ENCODE measurements around the gene ELP6. TPM values are rescaled to one million over a fixed set of nuclear protein-coding genes. Genes with fewer than 3 reads are reported as not detected.
"Not testable (repeated sequence)": the region's sequence is repeated elsewhere in the genome, so short reads cannot be mapped to it uniquely, and the experiment has no call there.

Gene ELP6
- total RNA-seq, 2 experiments from 2014 or later: 11.0 to 12.3 TPM

GRCh38 chr3:47515100-47515499 lies 1.6 kb upstream of the ELP6 start:
- no peak for ATAC-seq (ENCODE audit: poor library complexity)
- Histone ChIP-seq H3K4me3 (ENCODE audit: low read length) (no peak overlapping the region), H3K4me1 (ENCODE audit: insufficient read depth, low read length) (peaks cover 22% of the 10 kb centered on the region), H3K36me3 (ENCODE audit: insufficient read depth, low read length) (peaks cover under 1% of the 10 kb centered on the region), H3K27ac (ENCODE audit: low read depth in 1 of 2, low read length in 2 of 2) (no peak overlapping the region), H3K27me3 (ENCODE audit: control insufficient read depth in 1 of 2, insufficient read depth in 2 of 2, low read length in 2 of 2) (no peaks in the 10 kb centered on the region), H3K9me3 (ENCODE audit: control insufficient read depth in 1 of 2, insufficient read depth in 1 of 2, low read length in 2 of 2) (no peaks in the 10 kb centered on the region)
- no peak for TF ChIP-seq CTCF (IDR thresholded peaks at IDR 0.05)
- no peaks in the 10 kb centered on the region for H3K9me3 Mint-ChIP-seq
- peaks cover 15% of the 10 kb centered on the region for H3K36me3 Mint-ChIP-seq (ENCODE audit: low read depth)
- CTCF ChIA-PET: interaction anchor here (1.0 to 1.1 kb wide), 2 partner anchors 39 to 94 kb away, joined by 4 to 5 read pairs; partner anchors contain the start of gene SCAP
- POLR2A ChIA-PET: no interaction called here
- intact Hi-C loops (cut with DNase I, micrococcal nuclease): loop anchor here (1.0 to 10.0 kb wide), 4 partner anchors 94 to 1170 kb away; partner anchors contain the start of genes NCKIPSD (in 1 of the 2) and SETD2 (in 1 of the 2)
- no peaks in the 10 kb centered on the region for H3K27me3 Mint-ChIP-seq
- H3K4me3 Mint-ChIP-seq: peak overlapping the region; percentile 90
- DNase-seq: no peak
- H3K27ac Mint-ChIP-seq: peak overlapping the region; percentile 77
- peaks cover 28% of the 10 kb centered on the region for H3K4me1 Mint-ChIP-seq (ENCODE audit: low read depth)

- no peaks in the 10 kb centered on the region for H3K9me3 ChIP-seq (ENCODE audit: control insufficient read depth in 1 of 2, insufficient read depth in 1 of 2, low read length in 2 of 2)
- no peaks in the 10 kb centered on the region for H3K9me3 Mint-ChIP-seq
- POLR2A ChIA-PET: interaction anchor here (0.6 to 1.9 kb wide), 6 partner anchors 21 to 1823 kb away, joined by 3 to 9 read pairs (median 5); partner anchors contain the start of genes NDUFAF3, PTPN23 and SMARCC1
- H3K4me3 Mint-ChIP-seq: peak overlapping the region; percentile 99
- DNase-seq (peak in 12 of 14 experiments; percentile 4 to 62 (median 14)), ATAC-seq (ENCODE audit: poor library complexity) (peak; percentile 14)
- H3K27ac ChIP-seq (ENCODE audit: low read depth in 1 of 2, low read length in 2 of 2): peak overlapping the region; percentile 93 to 98
- CTCF ChIA-PET: interaction anchor here (0.6 to 1.5 kb wide), 3 partner anchors 10 to 312 kb away, joined by 3 to 5 read pairs (median 3); partner anchors contain the start of gene SCAP
- peaks cover 29% of the 10 kb centered on the region for H3K36me3 Mint-ChIP-seq (ENCODE audit: low read depth)
- no peaks in the 10 kb centered on the region for H3K27me3 ChIP-seq (ENCODE audit: control insufficient read depth in 1 of 2, insufficient read depth in 2 of 2, low read length in 2 of 2)
- no peak for TF ChIP-seq CTCF (IDR thresholded peaks at IDR 0.05)
- H3K36me3 ChIP-seq (ENCODE audit: insufficient read depth, low read length): peaks cover 15% of the 10 kb centered on the region
- peak overlapping the region; percentile 89 for H3K27ac Mint-ChIP-seq
- intact Hi-C loops (cut with DNase I, micrococcal nuclease): loop anchor here (1.0 to 10.0 kb wide), 10 partner anchors 35 to 1495 kb away; partner anchors contain the start of genes SCAP (in 2 of the 2), DHX30 (in 1 of the 2), KIF9 (in 1 of the 2) and KLHL18 (in 1 of the 2)
- peaks cover 22% of the 10 kb centered on the region for H3K4me1 ChIP-seq (ENCODE audit: insufficient read depth, low read length)
- peaks cover 28% of the 10 kb centered on the region for H3K4me1 Mint-ChIP-seq (ENCODE audit: low read depth)
- H3K27me3 Mint-ChIP-seq: no peaks in the 10 kb centered on the region
- H3K4me3 ChIP-seq (ENCODE audit: low read length): peak overlapping the region; percentile 96
Observed at GRCh38 chr3:47512416-47513124, 942 bp downstream of the ELP6 start.

GRCh38 chr3:47505267-47505666 lies 8.2 kb downstream of the ELP6 start:
- H3K27ac ChIP-seq (ENCODE audit: low read depth in 1 of 2, low read length in 2 of 2); H3K4me3 Mint-ChIP-seq; H3K4me3 ChIP-seq (ENCODE audit: low read length); H3K4me1 ChIP-seq (ENCODE audit: insufficient read depth, low read length); CTCF ChIA-PET; H3K9me3 Mint-ChIP-seq; POLR2A ChIA-PET; H3K9me3 ChIP-seq (ENCODE audit: control insufficient read depth in 1 of 2, insufficient read depth in 1 of 2, low read length in 2 of 2); H3K27ac Mint-ChIP-seq; H3K27me3 ChIP-seq (ENCODE audit: control insufficient read depth in 1 of 2, insufficient read depth in 2 of 2, low read length in 2 of 2); DNase-seq; H3K27me3 Mint-ChIP-seq; ATAC-seq (ENCODE audit: poor library complexity); intact Hi-C loops (cut with DNase I, micrococcal nuclease); H3K4me1 Mint-ChIP-seq (ENCODE audit: low read depth): not testable (repeated sequence)
- peaks cover 57% of the 10 kb centered on the region for H3K36me3 ChIP-seq (ENCODE audit: insufficient read depth, low read length)
- H3K36me3 Mint-ChIP-seq (ENCODE audit: low read depth): peaks cover 69% of the 10 kb centered on the region

Measured in CD4-positive, alpha-beta T cell (primary cell).